Stimulated activated naive CD8-positive, alpha-beta T cell treated with anti-CD3 and anti-CD28 coated beads, Interleukin-15, Interleukin-2, amounts not matched to agents 100 ng/mL and 50 ng/mL, for 24 hours (primary cell): Measurements from ENCODE around the gene VMO1.

Source experiments
- H3K27ac Mint-ChIP-seq: one replicate; pipeline ENCODE4 v1.8.0; 2021; ENCODE audit warnings: mild to moderate bottlenecking, mixed read lengths
- H3K27me3 Mint-ChIP-seq: one replicate; pipeline ENCODE4 v1.8.0; 2021; ENCODE audit warnings: mixed read lengths
- H3K36me3 Mint-ChIP-seq: one replicate; pipeline ENCODE4 v1.8.0; 2021; ENCODE audit warnings: low read depth, mixed read lengths
- H3K4me1 Mint-ChIP-seq: one replicate; pipeline ENCODE4 v1.8.0; 2021; ENCODE audit warnings: low read depth, mixed read lengths
- H3K4me3 Mint-ChIP-seq: one replicate; pipeline ENCODE4 v1.8.0; 2021; ENCODE audit warnings: mild to moderate bottlenecking, mixed read lengths
- H3K9me3 Mint-ChIP-seq: one replicate; pipeline ENCODE4 v1.8.0; 2021; ENCODE audit warnings: mixed read lengths

VMO1 gene

DNA sequence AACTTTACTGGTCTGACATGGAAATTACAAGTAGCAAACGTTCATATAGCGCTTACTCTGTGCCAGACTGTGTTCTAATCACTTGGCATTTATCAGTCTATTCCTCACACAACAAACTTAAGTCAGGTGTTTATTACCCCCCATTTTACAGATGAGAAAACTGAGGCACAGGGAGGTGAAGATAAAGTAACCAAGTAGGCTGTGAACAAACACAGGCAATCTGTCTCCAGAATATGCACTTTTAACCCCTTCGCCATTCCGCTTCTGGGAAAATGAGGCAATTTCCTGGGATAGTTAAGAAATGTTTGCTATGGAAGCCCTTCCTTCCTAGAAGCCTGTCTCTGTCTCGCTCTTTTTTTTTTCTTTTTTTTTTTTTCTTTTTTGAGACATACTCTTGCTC, 34.2 kb downstream of the VMO1 start:
- Mint-ChIP-seq H3K4me3 (no peak overlapping the region), H3K9me3 (no peaks in the 10 kb centered on the region), H3K27me3 (peaks cover 24% of the 10 kb centered on the region), H3K4me1 (peaks cover 12% of the 10 kb centered on the region), H3K36me3 (no peaks in the 10 kb centered on the region), H3K27ac (no peak overlapping the region)

DNA sequence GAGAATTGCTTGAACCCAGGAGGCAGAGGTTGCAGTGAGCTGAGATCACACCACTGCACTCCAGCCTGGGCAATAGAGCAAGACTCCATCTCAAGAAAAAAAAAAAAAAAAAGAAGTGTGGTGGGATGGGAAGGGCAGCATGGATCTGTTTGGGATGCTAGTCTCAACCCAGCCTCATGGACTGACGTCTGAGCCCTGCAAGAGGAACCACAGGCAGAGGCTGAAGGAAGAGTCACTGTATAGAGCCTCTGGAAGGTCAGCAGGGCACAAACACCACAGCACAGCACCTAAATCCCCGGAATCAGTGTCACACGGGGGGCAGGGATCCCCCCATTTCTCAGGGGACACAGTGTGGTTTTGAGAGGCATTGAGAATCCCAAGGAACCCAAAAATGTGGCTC, 35.6 kb downstream of the VMO1 start:
- Mint-ChIP-seq H3K4me1 (peaks cover 12% of the 10 kb centered on the region), H3K27me3 (peaks cover 24% of the 10 kb centered on the region), H3K4me3 (no peak overlapping the region), H3K9me3 (no peaks in the 10 kb centered on the region), H3K36me3 (no peaks in the 10 kb centered on the region), H3K27ac (no peak overlapping the region)

DNA sequence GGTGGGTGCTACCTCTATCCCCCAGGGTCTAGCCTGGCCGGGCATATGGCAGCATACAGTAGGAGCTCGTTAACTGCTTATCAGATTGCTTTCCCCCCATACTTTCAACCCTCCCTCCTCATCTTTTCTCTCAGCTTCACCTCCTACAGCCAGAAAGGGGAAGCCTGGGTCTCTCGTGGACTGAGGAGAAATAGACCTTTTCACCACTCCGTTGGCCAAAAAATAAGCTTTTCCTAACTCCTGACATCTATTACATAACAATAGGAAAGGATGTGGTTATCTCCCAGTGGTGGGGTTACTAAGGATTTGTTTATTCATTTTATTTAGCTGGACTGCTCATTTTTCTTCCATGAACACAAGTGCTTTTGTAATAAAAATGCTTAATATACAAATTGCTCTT, 37.5 kb downstream of the VMO1 start:
- Mint-ChIP-seq H3K4me3 (no peak overlapping the region), H3K27me3 (peaks cover 17% of the 10 kb centered on the region), H3K27ac (no peak overlapping the region), H3K4me1 (peaks cover 16% of the 10 kb centered on the region), H3K9me3 (no peaks in the 10 kb centered on the region), H3K36me3 (no peaks in the 10 kb centered on the region)

DNA sequence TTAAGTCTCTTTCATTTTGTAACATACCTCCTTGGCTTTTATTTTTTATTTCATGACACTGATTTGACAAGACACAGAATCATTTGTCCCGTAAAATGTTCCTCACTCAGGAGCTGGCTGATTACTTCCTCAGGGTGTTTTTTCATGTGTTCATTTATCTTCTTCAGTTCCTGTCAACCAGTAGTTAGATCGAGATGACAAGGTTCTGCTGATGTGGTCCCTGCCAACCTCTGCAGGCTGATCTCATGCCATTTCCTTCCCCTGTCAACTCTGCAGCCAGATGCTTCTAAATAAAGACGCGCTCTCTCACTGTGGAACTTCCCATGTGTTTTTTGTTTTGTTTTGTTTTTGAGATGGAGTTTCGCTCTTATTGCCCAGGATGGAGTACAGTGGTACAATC, 38.3 kb downstream of the VMO1 start:
- Mint-ChIP-seq H3K4me1 (peaks cover 16% of the 10 kb centered on the region), H3K4me3 (peak overlapping the region; percentile 23), H3K27me3 (peaks cover 17% of the 10 kb centered on the region), H3K27ac (no peak overlapping the region), H3K9me3 (no peaks in the 10 kb centered on the region), H3K36me3 (no peaks in the 10 kb centered on the region)

DNA sequence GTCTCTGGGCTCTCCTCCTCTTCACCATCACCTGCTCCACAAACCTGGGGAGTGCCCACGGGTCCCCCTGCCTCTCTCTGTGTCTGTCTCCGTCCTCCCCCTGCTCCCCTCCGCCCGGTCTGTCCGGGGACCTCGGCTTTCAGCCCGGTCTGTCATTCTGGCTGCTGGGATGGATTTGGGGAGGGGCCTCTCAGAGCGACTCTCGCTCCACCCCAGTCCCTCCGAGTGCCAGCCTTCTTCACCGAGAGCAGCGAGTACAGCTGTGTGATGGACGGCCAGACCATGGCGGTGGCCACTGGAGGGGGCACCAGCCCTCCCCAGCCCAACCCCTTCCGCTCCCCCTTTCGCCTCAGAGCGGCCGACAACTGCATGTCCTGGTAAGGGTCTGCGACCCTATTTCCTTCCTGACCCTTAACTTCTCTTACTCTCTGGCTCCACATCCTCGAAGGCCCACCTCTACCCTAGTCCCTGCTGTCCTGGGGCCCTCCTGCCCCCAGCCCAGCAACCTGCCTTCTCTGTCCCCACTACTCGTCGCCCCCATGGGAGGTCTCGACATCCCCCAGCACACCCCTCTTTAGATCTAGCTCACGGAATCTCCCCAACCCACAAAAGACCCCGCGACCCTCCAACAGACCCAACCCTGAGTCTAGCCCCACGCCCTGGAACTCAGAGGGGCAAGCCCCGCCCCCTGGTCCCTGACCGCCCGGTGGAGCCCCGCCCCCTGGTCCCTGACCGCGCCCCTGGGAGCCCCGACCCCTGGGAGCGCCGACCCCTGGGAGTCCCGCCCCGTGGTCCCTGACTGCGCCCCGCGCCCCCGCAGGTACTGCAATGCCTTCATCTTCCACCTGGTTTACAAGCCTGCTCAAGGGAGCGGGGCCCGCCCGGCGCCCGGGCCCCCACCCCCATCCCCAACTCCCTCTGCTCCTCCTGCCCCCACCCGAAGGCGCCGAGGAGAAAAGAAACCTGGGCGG, 40.9 kb downstream of the VMO1 start:
- H3K4me3 Mint-ChIP-seq, result no peak overlapping the region
- H3K9me3 Mint-ChIP-seq, result no peaks in the 10 kb centered on the region
- H3K27me3 Mint-ChIP-seq, result peaks cover 13% of the 10 kb centered on the region
- peaks cover 18% of the 10 kb centered on the region for H3K4me1 Mint-ChIP-seq
- H3K27ac Mint-ChIP-seq, result no peak overlapping the region
- no peaks in the 10 kb centered on the region for H3K36me3 Mint-ChIP-seq

DNA sequence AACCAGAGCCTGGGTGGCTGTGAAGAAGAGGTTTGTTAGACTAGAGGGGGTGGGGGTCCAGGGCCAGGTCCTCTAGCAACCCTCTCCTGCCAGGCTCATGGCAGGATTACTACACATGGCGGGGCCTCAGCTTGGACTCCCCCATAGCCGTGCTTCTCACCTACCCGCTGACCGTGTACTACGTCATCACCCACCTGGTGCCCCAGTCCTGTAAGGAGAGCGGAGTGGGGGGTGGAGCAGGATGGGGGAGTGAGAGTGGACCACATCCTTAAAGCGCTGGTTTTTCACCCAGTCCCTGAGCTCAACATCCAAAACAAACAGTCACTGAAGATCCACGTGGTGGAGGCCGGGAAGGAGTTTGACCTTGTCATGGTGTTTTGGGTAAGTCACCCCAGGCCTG, 42.3 kb downstream of the VMO1 start:
- Mint-ChIP-seq H3K36me3 (no peaks in the 10 kb centered on the region), H3K4me3 (no peak overlapping the region), H3K27ac (no peak overlapping the region), H3K27me3 (peaks cover 14% of the 10 kb centered on the region), H3K4me1 (peaks cover 25% of the 10 kb centered on the region), H3K9me3 (no peaks in the 10 kb centered on the region)

DNA sequence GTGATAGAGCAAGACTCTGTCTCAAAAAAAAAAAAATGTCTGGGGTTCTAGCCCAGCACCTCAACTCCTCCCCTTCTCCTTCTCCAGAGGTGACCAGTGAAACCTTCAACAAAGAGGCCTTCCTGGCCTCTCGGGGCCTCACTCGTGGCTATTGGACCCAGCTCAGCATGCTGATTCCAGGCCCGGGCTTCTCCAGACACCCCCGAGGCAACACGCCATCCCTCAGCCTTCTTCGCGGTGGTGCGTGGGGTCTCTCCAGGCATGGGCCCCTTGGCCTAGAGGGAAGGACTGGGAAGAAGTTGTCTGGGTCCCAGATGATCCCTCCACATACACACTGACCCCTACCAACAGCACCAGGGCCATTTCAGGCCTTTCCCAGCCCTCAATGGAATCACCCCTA, 42.9 kb downstream of the VMO1 start:
- no peaks in the 10 kb centered on the region for H3K36me3 Mint-ChIP-seq
- no peak overlapping the region for H3K27ac Mint-ChIP-seq
- H3K4me3 Mint-ChIP-seq, result no peak overlapping the region
- no peaks in the 10 kb centered on the region for H3K9me3 Mint-ChIP-seq
- H3K27me3 Mint-ChIP-seq, result peaks cover 11% of the 10 kb centered on the region
- H3K4me1 Mint-ChIP-seq, result peaks cover 27% of the 10 kb centered on the region

DNA sequence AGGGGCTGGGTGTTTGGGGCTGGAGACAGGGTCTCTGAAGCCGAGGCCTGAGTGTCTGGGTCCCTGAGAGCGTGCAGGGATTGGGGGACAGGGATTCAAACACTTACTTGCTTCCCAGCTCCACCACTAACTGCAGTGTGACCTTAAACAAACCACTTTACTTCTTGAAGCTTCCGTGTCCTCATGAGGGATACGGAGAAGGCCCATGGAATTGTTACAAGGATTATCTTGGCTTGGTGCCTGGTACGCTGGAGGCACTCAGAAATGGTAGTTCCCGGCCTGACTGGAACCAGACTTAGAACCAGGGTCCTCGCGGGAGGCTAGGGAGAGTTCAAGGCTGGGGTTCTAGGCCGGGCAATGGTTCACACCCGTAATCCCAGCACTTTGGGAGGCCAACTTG, 43.5 kb downstream of the VMO1 start:
- Mint-ChIP-seq H3K27me3 (peaks cover 14% of the 10 kb centered on the region), H3K4me3 (no peak overlapping the region), H3K9me3 (no peaks in the 10 kb centered on the region), H3K4me1 (peaks cover 23% of the 10 kb centered on the region), H3K36me3 (no peaks in the 10 kb centered on the region), H3K27ac (no peak overlapping the region)

DNA sequence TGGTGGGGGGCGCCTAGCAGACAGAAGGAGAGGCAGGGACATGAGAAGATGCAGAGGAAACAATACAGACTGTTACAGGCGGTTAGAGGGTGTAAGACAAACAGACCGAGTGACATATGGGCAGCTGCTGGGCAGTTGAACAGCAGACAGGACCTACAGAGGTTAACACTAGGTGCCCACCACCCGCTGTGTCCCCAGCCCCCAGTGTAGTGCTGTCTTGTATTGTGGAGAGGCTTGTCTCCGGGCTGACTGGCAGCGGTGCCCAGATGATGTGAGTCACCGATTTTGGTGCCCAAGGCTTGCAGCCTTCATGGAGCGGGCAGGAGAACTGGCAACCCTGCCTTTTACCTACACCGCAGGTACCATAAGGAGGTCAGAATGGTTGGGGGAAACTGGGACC, 44.0 kb downstream of the VMO1 start:
- Mint-ChIP-seq H3K9me3 (no peaks in the 10 kb centered on the region), H3K27me3 (peaks cover 14% of the 10 kb centered on the region), H3K36me3 (no peaks in the 10 kb centered on the region), H3K4me1 (peaks cover 22% of the 10 kb centered on the region), H3K27ac (no peak overlapping the region), H3K4me3 (no peak overlapping the region)

DNA sequence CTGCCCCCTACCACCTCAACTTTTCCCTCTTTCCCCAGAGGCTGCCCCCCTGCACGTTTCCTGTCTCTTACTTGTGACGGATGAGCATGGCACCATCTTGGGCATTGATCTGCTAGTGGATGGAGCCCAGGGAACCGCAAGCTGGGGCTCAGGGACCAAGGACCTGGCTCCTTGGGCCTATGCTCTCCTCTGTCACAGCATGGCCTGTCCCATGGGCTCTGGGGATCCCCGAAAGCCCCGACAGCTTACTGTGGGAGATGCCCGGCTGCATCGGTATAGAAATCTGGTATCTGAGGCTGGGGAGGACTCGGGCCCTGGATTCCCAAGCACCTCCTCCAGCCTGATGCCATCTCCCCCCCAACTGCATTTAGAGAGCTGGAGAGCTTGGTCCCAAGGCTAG, 44.6 kb downstream of the VMO1 start:
- Mint-ChIP-seq H3K4me1 (peaks cover 23% of the 10 kb centered on the region), H3K4me3 (no peak overlapping the region), H3K9me3 (no peaks in the 10 kb centered on the region), H3K27me3 (peaks cover 14% of the 10 kb centered on the region), H3K36me3 (no peaks in the 10 kb centered on the region), H3K27ac (no peak overlapping the region)

DNA sequence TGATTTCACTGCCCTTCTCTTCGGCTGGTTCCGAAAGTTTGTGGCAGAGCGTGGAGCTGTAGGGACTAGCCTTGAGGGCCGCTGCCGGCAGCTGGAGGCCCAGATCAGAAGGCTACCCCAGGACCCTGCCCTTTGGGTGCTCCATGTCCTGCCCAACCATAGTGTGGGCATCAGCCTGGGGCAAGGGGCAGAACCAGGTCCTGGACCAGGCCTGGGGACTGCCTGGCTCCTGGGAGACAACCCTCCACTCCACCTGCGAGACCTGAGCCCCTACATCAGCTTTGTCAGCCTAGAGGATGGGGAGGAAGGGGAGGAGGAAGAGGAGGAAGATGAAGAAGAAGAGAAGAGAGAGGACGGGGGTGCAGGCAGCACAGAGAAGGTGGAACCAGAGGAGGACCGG, 45.6 kb downstream of the VMO1 start:
- peaks cover 33% of the 10 kb centered on the region for H3K4me1 Mint-ChIP-seq
- H3K4me3 Mint-ChIP-seq, result peak overlapping the region; percentile 81
- no peaks in the 10 kb centered on the region for H3K9me3 Mint-ChIP-seq
- H3K27me3 Mint-ChIP-seq, result peaks cover 14% of the 10 kb centered on the region
- no peak overlapping the region for H3K27ac Mint-ChIP-seq
- no peaks in the 10 kb centered on the region for H3K36me3 Mint-ChIP-seq

DNA sequence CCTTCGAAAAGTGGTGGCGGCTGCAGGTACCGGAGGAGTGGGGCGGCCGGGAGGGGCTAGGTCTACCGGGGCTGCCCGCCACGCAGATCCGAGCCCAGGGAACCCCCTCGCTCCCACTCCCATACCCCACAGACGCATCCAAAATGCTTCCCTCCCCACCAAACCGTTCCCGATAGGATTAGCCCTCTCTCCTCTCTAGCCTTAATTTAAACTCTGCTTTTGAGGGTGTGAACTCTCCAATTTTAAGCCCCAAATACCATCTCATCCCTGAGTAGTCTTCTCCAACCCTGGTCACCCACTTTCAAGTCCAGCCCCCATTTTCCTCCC, 46.2 kb downstream of the VMO1 start:
- Mint-ChIP-seq H3K27me3 (peaks cover 14% of the 10 kb centered on the region), H3K36me3 (no peaks in the 10 kb centered on the region), H3K27ac (no peak overlapping the region)

DNA sequence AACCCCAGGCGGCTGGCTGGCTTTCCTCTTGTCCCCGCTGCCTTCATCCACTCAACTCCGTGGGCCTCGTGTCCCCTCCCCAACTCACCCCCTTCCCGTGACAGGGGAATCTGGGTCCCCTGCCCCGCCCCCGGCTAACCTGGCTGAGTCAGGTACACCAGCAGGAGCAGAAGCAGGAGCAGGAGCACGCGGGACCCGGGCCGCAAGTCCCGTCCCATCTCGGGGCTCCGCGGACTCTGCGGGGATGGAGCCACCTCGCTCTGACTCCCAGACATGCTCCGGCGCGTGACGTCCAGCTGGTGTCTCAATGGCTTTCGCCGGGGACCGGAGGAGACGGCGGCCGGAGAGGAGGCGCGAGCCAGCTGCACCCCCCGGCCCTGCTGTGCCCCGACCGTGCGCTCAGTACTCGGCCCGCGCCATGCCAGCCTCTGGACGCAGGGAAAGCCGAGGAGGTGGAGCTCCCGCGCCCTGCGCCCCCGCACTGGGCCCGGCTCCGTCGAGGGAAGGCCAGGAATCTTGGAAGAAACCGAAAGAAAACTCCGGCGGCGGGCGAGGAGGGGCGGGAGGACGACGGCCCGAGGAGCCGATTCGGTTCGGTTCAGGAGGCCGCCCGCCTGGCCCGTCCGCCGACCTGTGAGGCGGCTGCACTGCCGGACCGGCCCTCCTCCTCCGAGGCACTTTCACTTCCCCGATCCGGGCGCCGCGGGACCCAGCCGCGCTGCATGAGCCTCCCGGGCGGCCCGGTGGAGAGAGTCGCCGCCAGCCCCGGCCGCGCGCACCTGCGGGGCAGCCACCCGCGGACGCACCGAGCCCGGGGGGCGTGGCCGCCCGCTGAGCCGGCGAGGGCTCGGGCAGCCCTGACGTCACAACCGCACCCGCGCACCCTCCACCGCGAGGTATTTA, 46.8 kb downstream of the VMO1 start, which contains the start of the genes CXCL16 and ZMYND15:
Gene CXCL16, minus strand, starts transcription at position 807 of the 903 bp plus-strand sequence. Its CDS starts 589 bp downstream, at position 218.
Gene ZMYND15, plus strand, starts transcription at position 712 of the 903 bp plus-strand sequence. CDS start 716 bp downstream, outside the sequence.
- peak within 1 kb of the TSS; percentile 40 for H3K27ac Mint-ChIP-seq

More for the DNA sequence above, 46.2 kb downstream of the VMO1 start:
- peak overlapping the region; percentile 81 for H3K4me3 Mint-ChIP-seq
- no peaks in the 10 kb centered on the region for H3K9me3 Mint-ChIP-seq
- H3K4me1 Mint-ChIP-seq, result peaks cover 33% of the 10 kb centered on the region

DNA sequence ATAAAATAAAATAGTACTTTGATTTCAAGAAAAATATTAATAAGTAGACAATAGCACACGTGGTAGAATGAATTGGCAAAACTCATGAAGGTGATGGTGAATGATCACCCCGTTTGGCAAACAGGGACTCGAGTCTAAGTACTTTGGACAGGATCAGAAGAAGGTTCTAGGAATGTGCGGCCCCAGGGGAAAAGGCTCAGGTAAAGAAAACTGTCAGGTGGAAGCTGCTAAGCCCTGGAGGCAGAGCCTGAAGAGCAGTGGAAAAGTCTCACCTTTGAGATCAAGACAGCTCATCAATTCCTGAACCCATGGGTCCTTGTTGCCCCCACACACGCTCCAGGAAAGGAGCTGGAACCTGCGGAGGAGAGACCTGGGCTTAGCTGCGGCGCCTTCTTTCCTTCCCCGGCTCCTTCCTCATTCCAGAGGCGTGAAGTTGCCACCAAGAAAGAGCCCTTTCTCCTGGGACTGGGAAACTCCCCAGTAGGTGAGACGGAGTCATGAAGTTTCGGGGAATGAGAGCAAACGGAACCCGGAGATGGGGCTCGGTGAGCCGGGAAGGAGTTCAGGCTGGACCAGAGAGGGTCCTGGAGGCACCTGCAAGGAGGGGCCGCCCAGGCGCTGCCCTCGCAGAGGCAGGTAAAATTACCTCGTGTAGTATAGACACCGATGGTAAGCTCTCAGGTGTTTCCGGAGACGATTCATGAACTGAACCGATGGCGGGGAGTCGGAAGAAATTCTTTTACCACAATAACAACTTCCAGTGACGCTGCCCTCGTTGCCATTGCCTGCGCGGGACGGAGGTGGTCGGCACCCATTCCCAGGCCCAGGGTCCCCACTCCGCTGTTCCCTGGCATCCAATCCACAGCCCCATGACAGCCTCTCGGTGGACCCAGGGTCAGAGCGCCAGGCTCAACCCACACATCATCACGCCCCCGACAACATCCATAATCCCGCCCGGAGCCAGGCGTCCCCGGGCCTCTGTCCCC, 47.7 kb downstream of the VMO1 start:
- Mint-ChIP-seq H3K27me3 (peaks cover 14% of the 10 kb centered on the region), H3K27ac (peak overlapping the region; percentile 40), H3K4me3 (peak overlapping the region; percentile 72), H3K9me3 (no peaks in the 10 kb centered on the region), H3K4me1 (peaks cover 44% of the 10 kb centered on the region), H3K36me3 (no peaks in the 10 kb centered on the region)

More for the DNA sequence above, 46.8 kb downstream of the VMO1 start, which contains the start of the genes CXCL16 and ZMYND15:
- no peaks in the 10 kb centered on the region for H3K9me3 Mint-ChIP-seq
- no peaks in the 10 kb centered on the region for H3K36me3 Mint-ChIP-seq
- H3K4me1 Mint-ChIP-seq, result peaks cover 37% of the 10 kb centered on the region
- peaks cover 14% of the 10 kb centered on the region for H3K27me3 Mint-ChIP-seq
- peak within 1 kb of the TSS; percentile 81 for H3K4me3 Mint-ChIP-seq
